K562 (cell line): ENCODE data around the gene SDSL. TPM values are rescaled to one million over a fixed set of nuclear protein-coding genes. Genes with fewer than 3 reads are reported as not detected.

Source experiments
- ATAC-seq: fragments of 200-7000 bp; cut with Tn5 transposase; 3 replicates; pipeline ENCODE4 v1.9.1; 2020; ENCODE audit warnings: moderate library complexity
- BruUV-seq: library from RNA; stranded (reverse); fragments of 400-500 nt; replicated peaks from 2 replicates; lab custom pipeline; 2021; lab: Mats Ljungman, UMichigan
- CTCF ChIA-PET: fragments of 300-600 bp; formaldehyde crosslinking; extraction: SDS; loops from one replicate; lab custom pipeline; 2021; ENCODE audit warnings: low intra/inter-chr PET ratio; lab: Yijun Ruan, JAX
- POLR2A ChIA-PET: fragments of 300-600, 350-650 bp; sonication (Branson Sonifier 250); formaldehyde crosslinking; extraction: SDS; loops from one replicate; lab custom pipeline; 2021; ENCODE audit warnings: antibody characterized with exemption, inconsistent platforms; lab: Yijun Ruan, JAX
- DNase-seq, 4 experiments: peaks; one replicate each; pipeline versions ENCODE4 v3.0.0 to v3.0.0-alpha.2; 2011 to 2018; ENCODE audit warnings: low spot score in 3 of 4, mixed read lengths in 3 of 4; ENCODE audit errors: extremely low read depth in 1 of 4
- FAIRE-seq: peaks from 2 replicates; lab custom pipeline; 2011; peaks lifted over from hg19 to GRCh38; lab: Jason Lieb, UNC
- H2AFZ ChIP-seq: 2 replicates; pipeline ENCODE4 v1.6.0; 2011; ENCODE audit warnings: low read depth, low read length, control low read depth, inconsistent platforms
- H3K27ac ChIP-seq: fragments of 200-600 bp; 3 replicates; pipeline ENCODE4 v1.8.0; 2011; ENCODE audit warnings: low read depth, mild to moderate bottlenecking, control low read depth, inconsistent platforms, low read length, moderate library complexity, mixed read lengths; ENCODE audit errors: extremely low read depth
- H3K27me3 ChIP-seq, 2 experiments: fragments of 300-600 bp in 1 of 2; 2 replicates in 1 of 2; 3 replicates in 1 of 2; pipeline versions ENCODE4 v1.6.0 to v1.8.0; 2011; ENCODE audit warnings: inconsistent platforms in 2 of 2, low read length in 2 of 2, mild to moderate bottlenecking in 1 of 2, mixed read lengths in 1 of 2, moderate library complexity in 1 of 2; ENCODE audit not compliant: control insufficient read depth in 2 of 2, insufficient read depth in 2 of 2
- H3K36me3 ChIP-seq: fragments of 300-600 bp; 3 replicates; pipeline ENCODE4 v1.8.0; 2011; ENCODE audit warnings: mild to moderate bottlenecking, low read length, inconsistent platforms; ENCODE audit not compliant: control insufficient read depth, insufficient read depth
- H3K4me1 ChIP-seq, 2 experiments: fragments of 200-600 bp in 1 of 2; replicated peaks in 1 of 2; 2 replicates in 1 of 2; 3 replicates in 1 of 2; pipeline versions ENCODE4 v1.5.1 to v1.8.0; 2011; ENCODE audit warnings: inconsistent platforms in 2 of 2, low read length in 2 of 2, mild to moderate bottlenecking in 1 of 2, mixed read lengths in 1 of 2, moderate library complexity in 1 of 2; ENCODE audit not compliant: control insufficient read depth in 2 of 2, insufficient read depth in 2 of 2
- H3K4me2 ChIP-seq: 2 replicates; pipeline ENCODE4 v1.6.1; 2011; ENCODE audit warnings: low read length, control low read depth, inconsistent platforms, mixed read lengths; ENCODE audit not compliant: insufficient read depth
- H3K4me3 ChIP-seq: fragments of 200-600 bp; sonication (generic), shearing (Covaris generic); 2 replicates; pipeline ENCODE4 v1.5.1; 2016; ENCODE audit warnings: control low read depth, inconsistent platforms
- H3K79me2 ChIP-seq: fragments of 200-600 bp; 3 replicates; pipeline ENCODE4 v1.8.0; 2011; ENCODE audit warnings: low read length, inconsistent platforms; ENCODE audit not compliant: control insufficient read depth, insufficient read depth
- H3K9ac ChIP-seq, 2 experiments: 2 replicates each; pipeline versions ENCODE4 v1.6.0 to v1.6.1; 2011; ENCODE audit warnings: low read depth in 2 of 2, low read length in 2 of 2, control low read depth in 1 of 2, inconsistent platforms in 1 of 2, mild to moderate bottlenecking in 1 of 2, mixed read lengths in 1 of 2; ENCODE audit not compliant: insufficient read depth in 1 of 2
- H3K9me1 ChIP-seq: one replicate; pipeline ENCODE4 v1.6.0; 2011; ENCODE audit warnings: inconsistent platforms, mild to moderate bottlenecking, low read length, moderate library complexity; ENCODE audit not compliant: control insufficient read depth, insufficient read depth
- H3K9me3 ChIP-seq: replicated peaks from 2 replicates; pipeline ENCODE4 v1.5.1; 2011; ENCODE audit warnings: low read depth, low read length, inconsistent platforms; ENCODE audit not compliant: control insufficient read depth, insufficient read depth
- H4K20me1 ChIP-seq: replicated peaks from 2 replicates; pipeline ENCODE4 v1.6.1; 2011; ENCODE audit warnings: low read length, inconsistent platforms, mixed read lengths; ENCODE audit not compliant: control insufficient read depth, insufficient read depth
- ADNP ChIP-seq: fragments of 200-800 bp; sonication (Bioruptor generic); IDR thresholded peaks from 2 replicates; pipeline ENCODE4 v1.6.1; 2016; ENCODE audit warnings: missing genetic modification characterization, missing compliant biosample characterization
- BCOR ChIP-seq: fragments of 450-650 bp; IDR thresholded peaks from 2 replicates; pipeline ENCODE4 v1.6.1; 2016
- RBM25 ChIP-seq: fragments of 200-400 bp; formaldehyde crosslinking; IDR thresholded peaks from 2 replicates; pipeline ENCODE4 v1.6.1; 2018; ENCODE audit warnings: low read length, low read depth, moderate library complexity; ENCODE audit not compliant: severe bottlenecking
- WGBS: fragments of 100-300 bp; shearing (Covaris generic); methylation state at CpG from one replicate; pipeline ENCODE4 v1.1.6; 2016; ENCODE audit warnings: low coverage, mixed read lengths; ENCODE audit not compliant: insufficient coverage; ENCODE audit errors: missing lambda C conversion rate; 5-methylcytosine and 5-hydroxymethylcytosine counted together
- in situ Hi-C: fragments of 300-500 bp; cut with MboI; formaldehyde crosslinking; loops from 4 replicates; pipeline ENCODE4 v1.15.0; 2018; ENCODE audit warnings: inconsistent platforms, mixed read lengths
- intact Hi-C: fragments of 100-400 bp; cut with micrococcal nuclease; formaldehyde crosslinking; loops from 2 replicates; pipeline ENCODE4 v1.14.2; 2022
- polyA plus RNA-seq, 8 experiments: library from polyadenylated mRNA; depleted of rRNA in 4 of 8; stranded (reverse) in 5 of 8; unstranded in 3 of 8; fragments of >200 nt; fragmentation: Nextera tagmentation in 2 of 8; fragmentation: Illumina TruSeq in 1 of 8; extraction: Ambion mirVana in 2 of 8; extraction: Trizol in 1 of 8; gene quantifications; 2 replicates each; pipeline versions ENCODE4 v1.2.1 to v1.2.3, GENCODE V29; 2011 to 2014; ENCODE audit warnings: inconsistent platforms in 1 of 8, missing spikeins in 1 of 8
- total RNA-seq, 7 experiments: library from RNA; depleted of rRNA in 6 of 7; stranded (reverse); fragments of >200 nt in 6 of 7; fragmentation: Illumina TruSeq in 2 of 7; extraction: Trizol in 2 of 7; gene quantifications; 2 replicates each; pipeline versions ENCODE4 v1.2.1 to v1.2.3, GENCODE V29; 2011 to 2021; ENCODE audit warnings: low replicate concordance in 1 of 7
- TF ChIP-seq, protein P1 (sequence below): IDR thresholded peaks from 2 replicates; pipeline ENCODE4 v1.6.1; 2011; ENCODE audit warnings: borderline replicate concordance, low read depth, mild to moderate bottlenecking, moderate library complexity, low read length; ENCODE audit not compliant: insufficient read depth, poor library complexity, severe bottlenecking

The SDSL gene
- total and polyA plus RNA-seq, 9 of the 15 experiments (the other 6 are each of a cell fraction or from before 2014, with no cell fraction given): 0.31 to 11.0 (median 7.4) TPM

DNA sequence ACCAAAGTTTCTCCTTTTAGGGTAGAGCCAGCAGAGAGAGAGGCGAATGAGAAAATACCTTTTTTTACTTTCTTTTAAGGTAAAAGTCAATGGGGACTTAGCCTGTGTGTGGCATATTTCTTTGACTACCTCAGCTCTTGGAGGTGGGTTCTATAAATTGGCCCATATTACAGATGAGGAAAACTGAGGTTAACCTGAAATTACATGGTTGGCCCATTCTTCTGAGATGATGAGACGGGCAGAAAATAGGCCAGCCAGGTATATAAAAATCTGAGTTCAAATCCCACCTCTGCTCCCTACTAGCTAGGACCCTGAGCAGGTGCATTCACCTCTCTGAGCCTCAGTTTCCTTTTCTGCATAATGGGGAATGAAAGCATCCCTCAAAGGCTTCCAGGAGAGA is 27.1 kb downstream of the SDSL start:
- WGBS: 0% methylated on average over 2 of the region's 2 CpGs
- DNase-seq: no peak
- Histone ChIP-seq H3K27me3 (no peaks in the 10 kb centered on the region), H3K9me3 (no peaks in the 10 kb centered on the region; the same call in 1 of the 2 replicates), H3K27ac (no peak overlapping the region), H3K79me2 (no peaks in the 10 kb centered on the region), H3K9me1 (no peaks in the 10 kb centered on the region), H3K36me3 (no peaks in the 10 kb centered on the region), H3K9ac (no peak overlapping the region), H2AFZ (no peak overlapping the region), H4K20me1 (no peaks in the 10 kb centered on the region), H3K4me1 (no peaks in the 10 kb centered on the region), H3K4me2 (no peak overlapping the region), H3K4me3 (no peak overlapping the region)
- no peak for FAIRE-seq
- BruUV-seq: no TSS peak
- CTCF ChIA-PET: no interaction called here
- POLR2A ChIA-PET: no interaction called here
- intact Hi-C loops (no loop called here), in situ Hi-C loops (no loop called here)
- peak; percentile 57; the same call in 1 of the 2 replicates for TF ChIP-seq BCOR
- TF ChIP-seq, protein P1, sequence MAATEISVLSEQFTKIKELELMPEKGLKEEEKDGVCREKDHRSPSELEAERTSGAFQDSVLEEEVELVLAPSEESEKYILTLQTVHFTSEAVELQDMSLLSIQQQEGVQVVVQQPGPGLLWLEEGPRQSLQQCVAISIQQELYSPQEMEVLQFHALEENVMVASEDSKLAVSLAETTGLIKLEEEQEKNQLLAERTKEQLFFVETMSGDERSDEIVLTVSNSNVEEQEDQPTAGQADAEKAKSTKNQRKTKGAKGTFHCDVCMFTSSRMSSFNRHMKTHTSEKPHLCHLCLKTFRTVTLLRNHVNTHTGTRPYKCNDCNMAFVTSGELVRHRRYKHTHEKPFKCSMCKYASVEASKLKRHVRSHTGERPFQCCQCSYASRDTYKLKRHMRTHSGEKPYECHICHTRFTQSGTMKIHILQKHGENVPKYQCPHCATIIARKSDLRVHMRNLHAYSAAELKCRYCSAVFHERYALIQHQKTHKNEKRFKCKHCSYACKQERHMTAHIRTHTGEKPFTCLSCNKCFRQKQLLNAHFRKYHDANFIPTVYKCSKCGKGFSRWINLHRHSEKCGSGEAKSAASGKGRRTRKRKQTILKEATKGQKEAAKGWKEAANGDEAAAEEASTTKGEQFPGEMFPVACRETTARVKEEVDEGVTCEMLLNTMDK: no peak
- peak; percentile 85 for TF ChIP-seq RBM25
- peak; percentile 69 for TF ChIP-seq ADNP
- ATAC-seq: no peak
